Epithelial cell of esophagus (primary cell): ENCODE results near the gene SLC26A2.
A peak's percentile ranks its signal among the peaks of the same experiment; 100 is the strongest.
"Not testable (repeated sequence)": the region's sequence is repeated elsewhere in the genome, so short reads cannot be mapped to it uniquely, and the experiment has no call there.

Experiments used
- DNase-seq: peaks from one replicate; pipeline ENCODE4 v3.0.0; 2010; ENCODE audit warnings: low read depth
- H3K4me3 ChIP-seq: 2 replicates; pipeline ENCODE4 v1.5.1; 2011; ENCODE audit warnings: mild to moderate bottlenecking, low read length, control low read depth
- CTCF ChIP-seq: IDR thresholded peaks from 2 replicates; pipeline ENCODE4 v1.5.1; 2011; ENCODE audit warnings: low read depth, mild to moderate bottlenecking, low read length, control low read depth, inconsistent platforms; ENCODE audit not compliant: insufficient read depth; ENCODE audit errors: missing control alignments

The SLC26A2 gene

GRCh38 chr5:149942199-149942598 lies 18.4 kb upstream of the SLC26A2 start:
- TF ChIP-seq CTCF: no peak

GRCh38 chr5:149942741-149943169 lies 17.8 kb upstream of the SLC26A2 start:
- not testable (repeated sequence) for DNase-seq, H3K4me3 ChIP-seq

More at GRCh38 chr5:149942199-149942598, 18.4 kb upstream of the SLC26A2 start:
- no peak for DNase-seq
- H3K4me3 ChIP-seq: no peak overlapping the region

GRCh38 chr5:149943177-149943949 lies 17.2 kb upstream of the SLC26A2 start:
- not testable (repeated sequence) for H3K4me3 ChIP-seq
- peak; percentile 51 for DNase-seq

- TF ChIP-seq CTCF: no peak
- DNase-seq: peak; percentile 27
- H3K4me3 ChIP-seq: no peak within 1 kb of the TSS
Measured at GRCh38 chr5:149944666-149945065, 15.9 kb upstream of the SLC26A2 start, which contains the start of gene PDE6A. TSS of gene PDE6A (minus strand) at chr5:149944793. CDS start at chr5:149944673, 120 bp downstream.

- no peak overlapping the region for H3K4me3 ChIP-seq
- TF ChIP-seq CTCF: no peak
- DNase-seq: no peak
Measured at GRCh38 chr5:149946118-149946517, 14.4 kb upstream of the SLC26A2 start.

- H3K4me3 ChIP-seq: no peak overlapping the region
- DNase-seq: peak; percentile 46
- TF ChIP-seq CTCF: no peak
Measured at GRCh38 chr5:149948993-149949392, 11.6 kb upstream of the SLC26A2 start.

- no peak overlapping the region for H3K4me3 ChIP-seq
- TF ChIP-seq CTCF: peak; percentile 4
- no peak for DNase-seq
Measured at GRCh38 chr5:149951138-149951749, 9.3 kb upstream of the SLC26A2 start.

- no peak for TF ChIP-seq CTCF
- no peak for DNase-seq
Measured at GRCh38 chr5:149953436-149954121, 7.0 kb upstream of the SLC26A2 start.

More at GRCh38 chr5:149953436-149954121, 7.0 kb upstream of the SLC26A2 start:
- H3K4me3 ChIP-seq: no peak overlapping the region
